HG03135 (cell line): ENCODE measurements around the gene SMARCD3.

Experiments used
- ATAC-seq: cut with Tn5 transposase; IDR thresholded peaks from one replicate; pipeline ENCODE4 v1.9.1; 2021; ENCODE audit warnings: mild to moderate bottlenecking, moderate library complexity; ENCODE audit not compliant: unreplicated experiment

The SMARCD3 gene

DNA sequence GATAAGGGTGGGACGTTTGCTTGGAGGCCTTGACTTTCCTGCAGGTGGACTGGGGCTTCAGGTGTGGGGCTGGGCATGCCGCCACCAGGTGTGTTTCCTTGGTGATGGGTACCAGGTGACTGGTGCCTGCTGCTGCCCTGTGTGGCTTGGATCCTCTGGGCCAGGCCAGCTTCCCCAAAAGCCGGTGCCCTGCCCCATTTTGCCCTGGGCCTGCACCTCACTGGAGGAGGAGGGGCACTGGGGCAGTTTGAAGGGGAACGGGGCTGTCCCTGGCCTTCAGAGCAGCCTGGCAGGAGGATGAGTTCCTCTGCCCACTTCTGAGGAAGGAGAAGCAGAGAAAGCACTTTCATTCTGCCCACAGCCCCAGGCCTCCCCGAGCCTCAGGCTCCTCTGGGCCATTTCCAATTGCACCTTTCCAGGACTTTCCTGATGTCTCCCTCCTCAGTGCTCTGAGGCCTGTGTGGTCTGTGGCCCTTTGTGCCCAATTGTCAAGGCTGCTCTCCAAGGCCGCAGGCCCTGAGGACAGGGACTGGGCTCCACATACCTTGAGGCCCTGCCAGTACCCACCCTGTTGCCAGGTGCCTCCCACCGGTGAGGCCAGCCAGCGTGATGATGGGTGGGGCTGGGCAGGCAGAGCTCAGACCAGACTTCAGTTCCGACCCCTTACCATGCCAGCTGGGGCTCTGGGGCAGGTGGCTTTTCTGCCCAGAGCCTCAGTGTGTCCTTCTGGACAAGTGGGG is 25.3 kb upstream of the SMARCD3 start:
- no peak for ATAC-seq

DNA sequence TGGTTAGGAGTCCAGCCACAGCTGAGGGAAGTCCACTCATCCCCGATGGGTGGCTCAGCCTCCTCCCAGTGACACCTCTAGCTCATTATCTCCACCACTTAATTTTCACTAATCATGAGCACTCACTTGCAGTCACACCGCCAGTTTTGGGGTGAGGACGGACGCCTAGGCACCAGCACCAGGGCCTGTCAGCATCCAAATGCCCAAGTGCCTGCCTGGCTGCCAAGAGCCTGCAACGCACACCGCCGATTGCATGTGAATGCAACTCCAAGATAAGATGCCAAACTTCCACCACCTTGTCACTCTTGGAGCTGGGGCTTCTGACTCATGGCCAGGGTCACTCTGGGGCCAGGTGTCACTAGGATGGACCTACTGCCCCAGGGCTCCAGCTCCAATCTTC is 24.4 kb upstream of the SMARCD3 start:
- ATAC-seq = no peak

DNA sequence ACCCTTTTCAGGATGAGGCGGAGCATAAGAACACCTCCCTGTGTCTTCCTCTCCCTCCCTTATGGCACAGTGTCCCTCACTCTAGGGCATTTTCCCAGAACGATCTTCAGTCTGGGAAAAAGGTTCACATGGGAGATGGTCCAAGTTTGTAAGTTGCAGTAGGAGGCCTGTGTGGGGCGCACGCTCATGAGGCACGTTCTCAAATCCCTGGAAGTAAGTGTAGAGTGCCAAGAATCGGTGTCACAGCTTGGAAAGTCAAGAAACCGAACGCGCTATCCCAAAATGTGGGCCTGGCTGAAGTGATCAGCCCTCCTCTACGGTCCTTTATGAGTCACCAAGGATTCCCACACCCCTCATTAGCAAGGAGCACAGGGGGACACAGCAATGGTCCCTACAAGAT is 23.9 kb upstream of the SMARCD3 start:
- no peak for ATAC-seq

DNA sequence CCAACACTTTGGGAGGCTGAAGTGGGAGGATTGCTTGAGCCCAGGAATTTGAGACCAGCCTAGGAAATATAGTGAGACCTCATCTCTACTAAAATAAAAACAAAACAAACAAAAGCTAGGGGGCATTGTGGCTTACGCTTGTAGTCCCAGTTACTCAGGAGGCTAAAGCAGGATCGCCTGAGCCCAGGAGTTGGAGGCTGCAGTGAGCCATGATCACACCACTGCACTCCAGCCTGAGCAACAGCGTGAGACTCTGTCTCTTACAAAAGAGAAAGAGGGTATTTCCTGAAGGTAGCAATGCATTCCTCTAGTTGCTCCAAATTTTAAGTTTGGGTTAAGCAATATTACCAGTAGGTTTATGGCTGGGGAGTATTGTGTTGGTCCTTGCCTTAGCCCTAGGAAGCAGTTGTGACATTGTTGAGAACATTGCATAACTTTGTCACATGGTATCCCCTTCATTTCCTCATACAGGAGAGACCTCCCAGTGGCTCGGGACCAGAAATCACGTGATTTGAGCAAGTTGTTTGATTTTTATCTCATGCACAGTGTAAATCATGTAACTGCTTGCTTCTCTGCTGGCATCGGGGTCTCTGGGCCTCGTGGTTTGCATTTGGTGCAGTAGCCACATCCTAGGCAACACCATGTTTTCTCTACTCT is 23.3 kb upstream of the SMARCD3 start:
- no peak for ATAC-seq

DNA sequence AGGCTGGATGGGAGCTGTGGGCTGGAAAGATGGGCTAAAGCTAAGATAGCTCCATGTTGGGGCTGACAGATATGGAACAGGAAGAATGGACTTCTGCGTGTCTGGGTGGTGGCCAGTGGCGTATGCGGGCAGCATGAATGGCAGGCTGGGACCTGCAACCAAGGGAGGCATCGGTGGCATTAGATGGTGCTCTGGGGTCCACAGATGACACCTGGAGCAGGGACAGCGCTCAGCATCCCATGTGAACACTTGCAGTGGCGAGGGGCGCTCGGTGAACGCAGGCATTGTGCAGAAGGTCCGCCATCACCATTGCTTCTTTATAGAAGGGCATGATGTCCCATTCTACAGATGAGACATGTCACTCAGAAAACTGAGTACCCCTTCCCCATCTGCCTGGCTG is 21.0 kb upstream of the SMARCD3 start:
- ATAC-seq = no peak

DNA sequence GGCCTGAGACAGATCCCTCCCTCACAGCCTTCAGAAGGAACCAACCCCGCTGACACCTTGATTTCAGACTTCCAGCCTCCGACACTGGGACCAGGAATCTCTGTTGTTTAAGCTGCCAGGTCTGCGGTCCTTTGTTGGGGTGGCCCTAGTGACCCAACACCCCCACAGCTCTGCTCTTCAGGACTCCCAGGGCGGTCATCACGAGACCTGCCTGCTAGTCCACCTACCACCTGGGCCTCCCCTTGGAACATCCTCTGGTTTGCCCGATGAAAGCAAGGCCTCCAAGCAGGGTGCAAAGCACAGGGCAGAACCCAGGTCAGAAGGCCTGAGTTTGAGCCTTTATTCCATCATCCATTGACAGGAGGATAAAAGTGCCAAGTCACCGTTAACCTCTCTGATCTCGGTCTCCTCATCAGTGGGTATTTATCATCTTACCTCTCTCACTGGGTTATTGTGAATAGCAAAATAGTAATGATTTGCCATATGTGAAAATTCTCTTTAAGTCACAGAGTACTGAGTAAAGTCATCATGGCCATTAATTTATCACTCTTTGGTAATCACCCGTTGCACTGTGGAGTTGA is 16.9 kb upstream of the SMARCD3 start:
- ATAC-seq = no peak

DNA sequence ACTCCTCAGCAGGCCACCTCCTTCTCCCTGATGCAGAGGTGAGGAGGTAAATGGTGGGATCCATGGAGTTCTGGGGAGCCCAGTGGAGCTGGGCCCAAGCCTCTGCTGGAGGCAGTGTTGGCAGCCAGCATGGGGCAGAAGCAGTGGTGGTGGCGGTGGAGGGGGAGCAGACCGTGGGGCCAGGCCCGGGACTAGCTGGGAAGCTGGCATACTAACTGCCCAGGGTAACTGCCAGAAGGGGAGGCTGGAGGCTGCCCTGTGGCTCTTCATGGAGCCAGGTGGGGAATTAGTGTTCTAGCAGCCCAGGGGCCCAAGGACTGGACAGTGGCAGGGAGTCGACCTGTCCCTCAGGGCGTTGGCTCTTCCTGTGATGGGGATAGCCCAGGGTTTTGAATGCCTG is 16.1 kb upstream of the SMARCD3 start:
- no peak for ATAC-seq

DNA sequence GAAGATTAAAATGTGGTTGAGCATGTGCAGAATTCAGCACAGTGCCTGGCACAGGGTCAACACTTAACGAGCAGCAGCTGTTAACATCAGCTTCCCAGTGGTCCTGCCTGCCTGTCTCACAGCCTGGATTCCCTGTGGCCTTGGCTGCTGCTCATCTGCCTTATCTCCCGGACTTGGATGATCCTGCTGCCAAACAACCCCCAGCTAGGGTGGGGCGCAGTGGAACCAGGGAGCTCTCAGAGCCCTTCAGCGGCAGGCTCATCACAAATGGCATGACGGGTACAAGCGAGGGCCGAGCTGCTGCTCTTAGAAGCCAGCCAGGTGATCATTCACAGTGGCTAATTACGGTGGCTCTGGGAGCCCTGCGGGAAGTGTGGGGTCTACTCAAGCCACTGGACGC is 13.0 kb upstream of the SMARCD3 start:
- no peak for ATAC-seq

DNA sequence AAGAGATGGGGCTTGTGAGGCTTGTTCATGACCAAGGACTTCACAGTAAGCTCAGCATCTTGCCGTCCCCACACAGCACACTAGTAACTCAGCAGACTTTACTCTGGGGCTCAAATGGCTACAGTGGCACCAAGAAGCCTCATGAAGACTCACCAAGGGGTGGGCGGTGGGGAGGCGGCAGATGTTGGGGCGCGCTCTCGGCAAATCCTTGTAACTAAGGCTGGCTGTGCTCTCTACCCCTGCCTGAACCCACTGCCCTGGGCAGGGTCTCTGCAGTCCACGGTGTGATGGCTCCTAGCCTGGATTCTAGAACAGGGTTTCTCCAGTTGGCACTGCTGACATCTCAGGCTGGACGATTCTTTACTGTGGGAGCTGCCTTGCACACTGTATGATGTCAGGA is 12.4 kb upstream of the SMARCD3 start:
- no peak for ATAC-seq

DNA sequence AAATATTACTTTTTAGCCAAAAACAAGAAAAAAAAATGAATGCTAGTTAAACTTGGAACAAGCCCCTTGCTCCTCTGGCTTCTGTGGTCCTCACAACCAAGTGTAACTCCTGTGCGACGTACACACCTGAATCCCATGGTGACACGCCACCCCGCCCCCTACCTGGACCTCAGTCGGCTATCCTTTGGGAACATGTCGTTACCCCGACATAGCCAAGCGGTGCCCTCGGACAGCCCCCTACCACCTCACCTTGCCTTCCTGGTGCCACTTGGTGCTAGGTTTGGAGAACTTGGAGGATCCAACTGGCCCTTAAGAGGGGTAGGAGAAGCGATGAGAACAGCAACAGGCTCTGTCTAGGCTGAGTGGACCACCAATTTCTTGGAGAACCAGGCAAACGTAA is 12.0 kb upstream of the SMARCD3 start:
- no peak for ATAC-seq

DNA sequence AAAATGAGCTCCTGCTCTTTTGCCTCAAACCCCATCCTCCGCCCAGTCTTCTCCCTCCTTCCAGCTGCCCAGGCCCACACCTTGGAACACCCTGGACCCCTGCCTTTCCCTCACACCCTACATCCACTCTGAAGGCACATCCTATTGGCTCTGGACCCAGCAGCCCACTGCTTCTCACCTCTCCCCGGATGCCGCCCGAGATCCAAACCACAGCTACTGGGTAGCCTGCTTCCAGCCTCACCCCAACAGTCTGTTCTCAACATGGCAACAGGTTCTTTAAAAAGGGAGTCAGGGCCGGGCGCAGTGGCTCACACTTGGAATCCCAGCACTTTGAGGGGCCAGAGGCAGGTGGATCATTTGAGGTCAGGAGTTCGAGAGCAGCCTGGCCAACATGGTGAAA is 9.5 kb upstream of the SMARCD3 start:
- no peak for ATAC-seq

DNA sequence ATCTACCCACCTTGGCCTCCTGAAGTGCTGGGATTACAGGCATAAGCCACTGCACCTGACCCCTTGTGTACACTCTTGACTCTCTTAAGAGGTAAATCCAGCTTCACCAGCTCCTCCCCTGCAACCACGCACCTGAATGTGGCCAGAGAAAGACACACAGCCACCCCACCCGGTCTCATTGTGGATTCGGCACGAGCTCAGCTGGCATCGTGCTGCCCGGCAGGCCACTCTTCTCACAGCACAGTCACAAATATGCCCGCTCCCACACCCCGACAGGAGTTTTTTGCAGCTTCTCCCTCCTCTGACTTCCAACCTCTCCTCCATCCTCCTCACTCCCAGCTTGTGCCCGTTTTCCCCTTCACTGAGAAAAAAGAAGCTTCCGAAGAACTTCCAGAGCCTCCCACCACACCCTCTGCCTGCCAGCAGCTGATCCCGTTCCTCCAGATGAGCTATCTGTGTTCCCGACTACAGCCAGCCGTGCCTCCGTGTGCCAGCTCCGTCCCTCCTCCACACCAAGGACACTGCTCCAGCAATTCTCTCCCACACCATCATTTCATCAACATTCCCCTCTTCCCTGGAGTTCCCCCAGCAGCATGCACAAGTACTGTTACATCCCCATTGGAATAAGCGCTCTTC is 8.0 kb upstream of the SMARCD3 start:
- ATAC-seq = no peak

DNA sequence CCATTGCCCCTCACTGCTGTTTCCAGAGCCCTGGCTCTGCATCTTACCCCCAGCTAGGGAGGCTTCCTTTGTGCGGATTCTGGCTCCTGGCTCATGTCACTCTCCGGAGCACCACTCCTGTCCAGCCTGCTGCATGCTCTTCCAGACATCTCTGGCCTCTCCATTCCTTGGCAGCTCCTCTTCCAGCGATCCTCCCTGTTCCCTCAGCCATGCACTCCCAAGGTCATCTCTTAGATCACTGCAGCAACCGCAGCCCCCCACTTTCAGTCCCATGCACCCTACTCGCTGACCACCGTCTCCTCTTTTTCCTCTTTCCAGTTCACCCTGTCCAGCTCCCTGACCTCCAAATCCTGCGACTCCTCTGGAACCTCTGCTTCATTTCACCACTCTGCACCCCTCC is 6.9 kb upstream of the SMARCD3 start:
- no peak for ATAC-seq

DNA sequence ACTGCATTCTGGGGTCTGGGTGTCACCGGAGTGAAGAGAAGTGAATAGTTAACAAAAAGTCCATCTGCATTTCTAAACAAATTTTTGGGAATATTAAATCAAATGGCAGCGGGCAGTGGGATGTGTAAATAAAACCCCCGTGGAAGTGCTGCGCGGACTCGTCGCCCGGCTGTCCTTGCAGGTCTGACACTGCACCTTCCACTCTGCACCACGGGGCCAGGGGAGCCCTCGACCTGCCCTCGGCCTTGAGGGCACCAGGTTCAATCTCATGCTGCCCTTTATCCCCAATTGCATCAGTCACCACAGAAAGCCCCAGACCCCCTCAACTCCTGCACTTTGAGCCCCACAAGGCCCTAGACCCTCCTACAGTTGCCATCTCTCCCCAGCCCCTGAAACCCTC is 6.4 kb upstream of the SMARCD3 start:
- no peak for ATAC-seq

DNA sequence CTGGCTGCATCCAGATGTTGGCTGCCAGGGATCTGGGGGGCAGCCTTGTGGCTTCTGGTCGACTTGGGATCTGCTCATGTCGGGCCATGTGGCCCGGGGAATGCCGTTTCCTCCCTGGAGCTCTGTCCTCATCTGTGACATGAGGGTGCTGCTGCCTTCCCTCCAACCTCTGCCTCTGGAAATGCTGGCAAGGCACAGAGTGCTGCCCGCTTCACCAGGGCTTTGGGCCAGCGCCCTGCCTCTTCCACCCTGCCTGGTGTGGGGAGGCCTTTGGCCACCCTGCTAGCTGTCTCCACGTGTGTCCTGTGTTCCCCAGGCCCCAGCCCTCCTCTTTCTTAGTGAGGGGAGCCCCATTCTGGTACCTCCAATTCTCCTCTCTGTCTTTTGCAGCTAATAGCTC is 5.8 kb upstream of the SMARCD3 start:
- ATAC-seq = no peak

DNA sequence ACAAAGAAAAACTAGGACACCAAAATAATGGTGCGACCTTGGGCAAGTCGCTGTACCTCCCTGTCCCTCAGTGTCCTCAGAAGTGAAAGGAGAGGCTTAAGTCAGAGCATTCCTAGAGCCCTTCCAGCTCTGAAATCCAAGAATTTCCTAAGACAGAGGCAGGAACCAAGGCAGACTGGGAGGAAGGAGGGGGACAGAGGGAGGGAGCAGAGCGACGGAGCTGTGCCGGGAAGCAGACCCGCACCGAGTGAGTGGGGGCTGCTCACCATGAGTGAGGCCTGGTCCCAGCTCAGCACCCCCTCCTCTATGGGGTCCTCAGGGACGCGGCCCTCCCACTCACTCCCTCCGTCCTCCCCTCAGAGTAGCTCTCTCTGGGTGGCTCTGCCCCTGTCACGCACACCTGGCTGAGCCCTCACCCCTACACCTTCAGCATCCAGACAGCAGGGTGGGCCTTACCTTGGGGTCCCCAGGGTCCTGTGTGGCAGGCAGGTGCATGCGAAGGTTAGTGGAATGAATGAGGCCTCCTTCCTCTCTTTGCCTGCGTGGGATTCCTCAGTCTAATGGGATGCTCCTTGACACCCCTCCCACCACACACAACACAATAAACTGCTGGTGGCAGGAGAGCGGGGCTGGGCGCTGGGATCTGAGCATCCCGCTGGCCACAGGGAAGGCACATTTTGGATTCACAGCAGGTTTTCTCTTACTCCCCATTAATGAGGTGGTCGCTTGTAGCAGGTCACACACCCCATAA is 4.6 kb upstream of the SMARCD3 start:
- ATAC-seq = no peak

DNA sequence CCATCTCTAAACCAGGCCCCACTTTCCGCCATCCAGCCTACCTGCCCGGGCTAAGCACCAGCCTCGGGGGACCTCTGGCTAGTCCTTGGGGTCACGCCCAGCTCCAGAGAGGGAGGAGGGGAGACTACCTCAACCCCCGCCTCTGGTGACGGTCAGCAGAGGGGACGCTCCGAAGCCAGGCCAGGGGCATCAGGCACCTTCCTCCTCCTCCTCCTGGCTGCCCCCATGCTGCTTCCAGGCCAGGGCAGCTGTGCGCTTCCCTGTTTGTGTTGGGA is 4.0 kb upstream of the SMARCD3 start:
- no peak for ATAC-seq

DNA sequence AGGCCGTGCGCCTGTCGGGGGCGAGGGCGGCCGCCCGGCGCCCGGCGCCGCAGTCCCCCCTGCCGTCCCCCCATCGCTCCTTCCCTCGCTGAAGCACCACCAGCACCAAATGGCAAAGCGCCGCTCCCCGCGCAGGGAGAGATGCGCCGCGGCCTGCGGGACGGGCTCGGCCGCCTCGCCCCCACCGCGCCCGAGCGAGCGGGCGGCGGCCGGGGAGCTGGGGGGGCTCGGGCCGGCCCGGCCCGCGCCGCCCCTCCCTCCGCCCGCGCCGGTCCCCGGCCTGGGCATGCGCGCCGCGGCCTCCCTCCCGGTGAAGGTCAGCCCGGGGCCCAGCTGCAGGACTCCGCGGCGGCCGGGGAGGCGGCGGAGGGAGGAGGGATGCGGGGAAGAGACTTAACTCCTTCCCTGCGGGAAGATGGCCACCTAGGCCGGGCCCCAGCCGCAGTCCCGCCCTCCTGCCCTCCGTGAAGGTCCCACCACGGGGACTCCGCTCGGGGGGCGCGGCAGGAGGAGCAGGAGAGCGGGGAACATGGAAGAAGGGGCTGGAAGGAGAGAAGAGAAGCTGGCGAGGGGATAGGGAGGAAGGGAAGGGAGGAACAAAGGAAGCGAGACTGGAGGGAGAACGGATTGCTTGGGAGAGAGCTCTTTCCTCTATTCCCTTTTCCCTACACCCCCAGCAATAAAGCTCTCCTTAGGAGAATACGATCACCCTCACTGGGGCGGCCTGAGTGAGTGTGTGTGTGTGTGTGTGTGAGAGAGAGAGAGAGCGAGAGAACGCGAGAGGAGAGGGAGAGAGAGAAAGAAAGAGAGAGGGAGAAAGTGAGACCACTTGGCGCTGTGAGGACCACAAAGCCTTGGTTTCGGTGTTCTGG is 3.4 kb upstream of the SMARCD3 start:
- no peak for ATAC-seq

DNA sequence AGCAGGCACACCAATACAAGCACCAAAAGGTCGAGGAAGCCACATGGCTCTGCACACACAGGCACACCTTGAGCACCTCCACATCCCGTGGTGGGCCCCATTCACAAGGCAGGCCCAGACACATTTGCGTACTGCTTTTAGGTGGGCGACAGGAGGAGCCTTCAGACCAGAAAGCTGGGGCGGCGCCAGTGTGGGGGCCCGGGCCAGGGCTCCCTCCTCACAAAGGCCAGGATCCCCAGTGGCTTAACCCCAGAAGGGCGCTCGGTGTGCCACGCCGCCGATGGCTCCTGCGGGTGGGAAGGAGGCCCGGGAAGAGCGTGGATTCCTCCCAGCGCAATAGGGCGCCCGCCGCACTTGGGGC is 2.8 kb upstream of the SMARCD3 start:
- no peak for ATAC-seq

DNA sequence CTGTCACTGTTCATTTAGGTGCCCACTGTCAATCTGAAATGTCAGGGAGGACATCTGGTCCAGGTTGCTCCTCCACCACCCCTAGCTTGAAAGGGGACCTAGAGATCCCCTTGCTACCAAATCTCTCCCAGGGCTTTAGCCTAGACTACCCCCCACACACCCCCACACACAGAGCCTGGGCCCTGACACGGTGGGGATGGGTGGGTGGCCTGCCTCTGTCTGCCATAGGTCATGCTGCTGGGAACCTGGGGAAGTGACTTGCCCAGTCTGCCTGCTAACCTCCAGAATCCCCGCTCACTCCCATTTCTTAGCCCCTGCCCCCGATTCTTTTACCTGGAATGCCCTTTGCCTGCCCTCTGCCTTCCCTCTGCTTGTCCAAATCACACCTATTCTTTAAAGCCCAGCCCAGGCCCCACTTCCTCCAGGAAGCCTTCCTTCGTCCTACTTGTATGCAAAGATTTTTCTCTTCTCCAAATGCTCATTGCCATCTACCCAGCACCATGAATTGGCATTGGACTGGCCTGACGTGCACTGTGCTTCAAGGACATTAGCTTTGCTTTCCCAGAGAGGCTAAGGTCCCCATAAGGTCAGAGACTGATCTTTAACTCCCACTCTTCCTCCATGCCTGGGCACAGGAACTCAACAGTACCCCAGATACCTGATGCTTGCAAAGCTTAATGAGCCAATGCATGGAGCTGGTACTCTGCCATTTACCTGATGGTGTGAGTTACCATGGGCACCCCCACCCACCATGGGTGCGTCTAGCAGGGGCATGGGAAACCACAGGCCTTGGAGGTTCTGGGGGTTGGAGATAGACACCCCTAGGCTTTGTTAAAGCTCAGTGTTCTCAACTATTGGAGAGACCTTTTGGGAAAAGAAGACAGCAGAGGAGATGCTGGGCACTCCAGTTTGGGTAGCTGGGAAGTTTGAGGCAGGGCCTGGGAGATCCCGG is 2.0 kb upstream of the SMARCD3 start:
- ATAC-seq = no peak
